Epithelial cell of esophagus (primary cell): Measurements from ENCODE around the gene NOTCH4.
A peak's percentile ranks its signal among the peaks of the same experiment; 100 is the strongest.
"Not testable (repeated sequence)": the region's sequence is repeated elsewhere in the genome, so short reads cannot be mapped to it uniquely, and the experiment has no call there.

ENCODE experiments used
- DNase-seq: peaks from one replicate; pipeline ENCODE4 v3.0.0; 2010; ENCODE audit warnings: low read depth
- H3K4me3 ChIP-seq: 2 replicates; pipeline ENCODE4 v1.5.1; 2011; ENCODE audit warnings: mild to moderate bottlenecking, low read length, control low read depth
- TF ChIP-seq, protein P1 (sequence below): IDR thresholded peaks from 2 replicates; pipeline ENCODE4 v1.5.1; 2011; ENCODE audit warnings: low read depth, mild to moderate bottlenecking, low read length, control low read depth, inconsistent platforms; ENCODE audit not compliant: insufficient read depth; ENCODE audit errors: missing control alignments

NOTCH4 gene

GRCh38 chr6:32216998-32217397 is 6.9 kb downstream of the NOTCH4 start:
- H3K4me3 ChIP-seq, result no peak overlapping the region
- DNase-seq, result no peak
- TF ChIP-seq, protein P1, sequence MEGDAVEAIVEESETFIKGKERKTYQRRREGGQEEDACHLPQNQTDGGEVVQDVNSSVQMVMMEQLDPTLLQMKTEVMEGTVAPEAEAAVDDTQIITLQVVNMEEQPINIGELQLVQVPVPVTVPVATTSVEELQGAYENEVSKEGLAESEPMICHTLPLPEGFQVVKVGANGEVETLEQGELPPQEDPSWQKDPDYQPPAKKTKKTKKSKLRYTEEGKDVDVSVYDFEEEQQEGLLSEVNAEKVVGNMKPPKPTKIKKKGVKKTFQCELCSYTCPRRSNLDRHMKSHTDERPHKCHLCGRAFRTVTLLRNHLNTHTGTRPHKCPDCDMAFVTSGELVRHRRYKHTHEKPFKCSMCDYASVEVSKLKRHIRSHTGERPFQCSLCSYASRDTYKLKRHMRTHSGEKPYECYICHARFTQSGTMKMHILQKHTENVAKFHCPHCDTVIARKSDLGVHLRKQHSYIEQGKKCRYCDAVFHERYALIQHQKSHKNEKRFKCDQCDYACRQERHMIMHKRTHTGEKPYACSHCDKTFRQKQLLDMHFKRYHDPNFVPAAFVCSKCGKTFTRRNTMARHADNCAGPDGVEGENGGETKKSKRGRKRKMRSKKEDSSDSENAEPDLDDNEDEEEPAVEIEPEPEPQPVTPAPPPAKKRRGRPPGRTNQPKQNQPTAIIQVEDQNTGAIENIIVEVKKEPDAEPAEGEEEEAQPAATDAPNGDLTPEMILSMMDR, result no peak

DNA sequence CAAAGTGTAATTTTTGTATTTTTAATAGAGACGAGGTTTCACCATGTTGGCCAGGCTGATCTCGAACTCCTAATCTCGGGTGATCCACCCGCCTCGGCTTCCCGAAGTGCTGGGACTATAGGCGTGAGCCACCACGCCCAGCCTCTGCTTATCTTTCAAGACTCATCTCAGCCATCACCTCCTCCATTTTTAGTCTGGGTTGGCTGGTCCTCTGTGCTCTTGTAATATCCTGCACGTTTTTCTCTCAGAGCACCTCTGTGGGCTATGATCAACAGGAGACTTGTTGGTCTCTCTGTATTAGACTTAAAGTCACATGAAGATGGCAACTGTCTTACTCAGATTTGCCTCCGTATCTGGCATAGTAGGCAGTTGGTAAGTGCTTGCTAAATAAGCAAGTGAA is 7.6 kb downstream of the NOTCH4 start:
- no peak overlapping the region for H3K4me3 ChIP-seq
- no peak for DNase-seq
- TF ChIP-seq, protein P1, result no peak

DNA sequence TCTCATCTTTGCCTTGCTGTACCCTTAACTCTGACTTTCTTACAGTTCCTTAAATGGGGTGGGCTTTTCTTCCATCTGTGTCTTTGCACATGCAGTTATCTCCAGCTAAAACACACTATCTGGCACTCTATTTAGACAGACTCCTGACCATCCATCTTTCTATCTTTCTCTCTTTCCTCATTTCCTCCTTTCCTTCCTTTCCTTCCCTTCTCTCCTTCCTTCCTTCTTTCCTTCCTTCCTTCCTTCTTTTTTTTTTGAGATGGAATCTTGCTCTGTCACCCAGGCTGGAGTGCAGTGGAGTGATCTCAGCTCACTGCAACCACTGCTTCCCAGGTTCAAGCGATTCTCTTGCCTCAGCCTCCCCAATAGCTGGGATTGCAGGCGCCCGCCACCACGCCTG is 8.2 kb downstream of the NOTCH4 start:
- DNase-seq, result no peak
- TF ChIP-seq, protein P1, result no peak
- H3K4me3 ChIP-seq, result no peak overlapping the region

GRCh38 chr6:32214126-32214525 is 9.7 kb downstream of the NOTCH4 start:
- TF ChIP-seq, protein P1, result no peak
- DNase-seq, result no peak
- H3K4me3 ChIP-seq, result no peak overlapping the region

DNA sequence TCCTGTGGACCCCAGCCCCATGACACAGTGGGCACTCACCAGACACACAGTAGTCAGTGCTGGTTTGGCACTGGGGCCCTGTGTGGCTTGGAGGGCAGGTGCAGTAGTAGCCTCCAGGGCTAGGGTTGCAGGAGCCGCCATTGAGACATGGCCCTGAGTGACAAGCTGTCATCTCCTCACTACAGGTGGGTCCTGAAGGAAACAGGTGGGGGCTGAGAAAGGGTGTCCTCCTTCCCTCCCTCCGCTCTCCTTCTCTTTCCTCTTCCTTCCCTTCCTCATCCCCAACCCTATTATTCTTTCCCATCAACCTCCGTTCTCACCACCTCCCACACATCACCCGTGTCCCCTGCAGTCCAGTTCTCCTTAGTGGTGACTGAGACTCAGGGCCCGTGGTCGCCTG is 10.2 kb downstream of the NOTCH4 start:
- no peak overlapping the region for H3K4me3 ChIP-seq
- DNase-seq, result no peak
- TF ChIP-seq, protein P1, result no peak

DNA sequence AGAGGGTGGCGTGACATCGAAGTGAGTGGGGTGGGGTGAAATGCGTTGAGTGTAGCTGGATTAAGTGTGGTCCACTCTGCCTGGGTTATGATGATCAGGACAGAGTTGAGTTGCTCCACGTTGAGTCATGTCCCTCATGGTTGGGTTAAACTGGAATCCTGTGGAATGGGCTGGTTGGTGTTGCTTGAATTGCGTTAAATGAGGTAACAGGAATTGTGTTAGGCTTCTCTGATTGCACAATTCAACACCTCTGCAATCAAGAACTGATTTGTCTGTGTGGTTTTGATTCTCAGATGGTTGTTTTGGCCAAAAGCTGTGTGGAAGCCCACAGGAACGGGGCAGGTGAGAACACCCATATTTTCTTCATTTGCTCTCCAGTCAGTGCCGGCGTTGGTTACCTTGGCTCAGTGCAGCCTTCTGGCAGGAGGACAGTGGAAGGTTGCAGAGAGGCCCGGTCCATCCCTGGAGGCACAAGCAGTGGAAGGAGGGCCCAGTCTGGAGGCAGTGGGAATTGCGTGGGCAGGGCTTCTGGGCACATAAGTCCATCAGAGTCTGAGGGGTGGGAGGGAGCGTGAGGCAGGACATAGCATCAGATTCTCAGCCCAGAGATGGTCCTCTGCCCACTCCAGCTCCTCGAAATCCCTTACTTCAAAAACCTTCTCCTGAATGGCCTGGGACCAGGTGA is 11.6 kb downstream of the NOTCH4 start:
- DNase-seq, result peak; percentile 41
- TF ChIP-seq, protein P1, result no peak
- H3K4me3 ChIP-seq, result no peak overlapping the region

DNA sequence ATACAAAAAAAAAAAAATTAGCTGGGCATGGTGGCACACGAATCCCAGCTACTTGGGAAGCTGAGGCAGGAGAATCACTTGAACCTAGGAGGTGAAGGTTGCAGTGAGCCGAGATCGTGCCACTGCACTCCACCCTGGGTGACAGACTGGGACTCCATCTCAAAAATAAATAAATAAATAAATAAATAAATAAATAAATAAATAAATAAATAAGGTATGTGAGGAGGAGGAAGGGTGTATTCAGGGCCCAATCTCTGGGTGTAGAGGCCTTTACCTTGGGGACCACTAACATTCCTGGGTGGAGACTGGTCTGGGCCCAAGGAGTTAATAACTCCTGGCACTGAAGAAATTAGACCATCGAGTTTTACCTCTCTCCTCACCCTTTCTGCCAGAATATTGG is 12.4 kb downstream of the NOTCH4 start:
- DNase-seq, result not testable (repeated sequence)

DNA sequence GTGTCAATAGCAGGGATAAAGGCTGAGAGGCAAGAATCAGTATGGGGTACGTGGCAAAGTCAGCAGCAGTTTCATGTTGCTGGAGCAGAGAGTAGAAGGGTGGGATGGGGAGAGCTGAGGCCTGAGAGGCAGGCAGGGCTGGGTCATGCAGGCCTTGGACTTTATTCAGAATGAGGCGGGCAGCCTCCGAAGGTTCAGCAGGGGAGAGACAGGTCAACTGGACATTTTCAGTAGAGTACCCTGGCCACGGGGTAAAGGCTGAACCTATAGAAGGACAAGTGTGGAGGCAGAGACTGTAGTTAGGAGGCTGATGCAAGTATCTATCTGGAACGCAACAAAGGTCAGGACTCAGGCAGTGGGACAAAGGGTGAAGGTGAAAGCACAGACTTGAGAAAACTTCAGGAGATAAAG is 13.7 kb downstream of the NOTCH4 start:
- no peak for DNase-seq
- TF ChIP-seq, protein P1, result no peak
- H3K4me3 ChIP-seq, result no peak overlapping the region

More for the DNA sequence above, 12.4 kb downstream of the NOTCH4 start:
- not testable (repeated sequence) for H3K4me3 ChIP-seq
